Stimulated activated naive B cell treated with anti-CD40 and anti-IgM and Interleukin-4, amounts not matched to agents 10 μg/mL and 1 μg/mL and 100 μg/mL, for 72 hours (primary cell): Measurements from ENCODE around the gene ATCAY.
"Not testable (repeated sequence)": the region's sequence is repeated elsewhere in the genome, so short reads cannot be mapped to it uniquely, and the experiment has no call there.

Source experiments
- ATAC-seq, 2 donors: fragments of 150-1000 bp; cut with Tn5 transposase; replicated peaks; 2 replicates each; pipeline ENCODE4 v1.10.0; 2021; ENCODE audit warnings: moderate library complexity in 1 of 2
- DNase-seq: peaks from one replicate; pipeline ENCODE4 v3.0.0; 2021
- H3K27ac Mint-ChIP-seq: one replicate; pipeline ENCODE4 v1.8.0; 2022; ENCODE audit warnings: mild to moderate bottlenecking, mixed read lengths
- H3K27me3 Mint-ChIP-seq, 2 donors: one replicate each; pipeline ENCODE4 v1.8.0; 2022; ENCODE audit warnings: mixed read lengths in 2 of 2
- H3K36me3 Mint-ChIP-seq, 2 donors: one replicate each; pipeline ENCODE4 v1.8.0; 2022; ENCODE audit warnings: mixed read lengths in 2 of 2, mild to moderate bottlenecking in 1 of 2
- H3K4me1 Mint-ChIP-seq, 2 donors: one replicate each; pipeline ENCODE4 v1.8.0; 2022; ENCODE audit warnings: mixed read lengths in 2 of 2, mild to moderate bottlenecking in 1 of 2
- H3K4me3 Mint-ChIP-seq, 2 donors: one replicate each; pipeline ENCODE4 v1.8.0; 2022; ENCODE audit warnings: mild to moderate bottlenecking in 2 of 2, mixed read lengths in 2 of 2, moderate library complexity in 1 of 2
- H3K9me3 Mint-ChIP-seq, 2 donors: one replicate each; pipeline ENCODE4 v1.8.0; 2022; ENCODE audit warnings: mixed read lengths in 2 of 2, mild to moderate bottlenecking in 1 of 2

ATCAY gene

GRCh38 chr19:3867971-3868769 lies 12.3 kb upstream of the ATCAY start:
- ATAC-seq: no peak
- H3K36me3 Mint-ChIP-seq: peaks cover 7% of the 10 kb centered on the region in 2 donors
- DNase-seq: no peak
- H3K27me3 Mint-ChIP-seq: peaks cover 46 to 51% of the 10 kb centered on the region in 2 donors
- no peak overlapping the region for H3K4me3 Mint-ChIP-seq
- H3K4me1 Mint-ChIP-seq: peaks cover 9 to 10% of the 10 kb centered on the region in 2 donors
- no peak overlapping the region for H3K27ac Mint-ChIP-seq
- peaks cover 7% of the 10 kb centered on the region in 2 donors for H3K9me3 Mint-ChIP-seq

- peak; percentile 23 to 27 for ATAC-seq
- H3K9me3 Mint-ChIP-seq: peaks cover 7% of the 10 kb centered on the region in 2 donors
- no peak within 1 kb of the TSS for H3K27ac Mint-ChIP-seq
- H3K4me1 Mint-ChIP-seq: peaks cover 7 to 9% of the 10 kb centered on the region in 2 donors
- H3K36me3 Mint-ChIP-seq: peaks cover 7% of the 10 kb centered on the region in 2 donors
- no peak for DNase-seq
- peak within 1 kb of the TSS; percentile 25 to 54 for H3K4me3 Mint-ChIP-seq
- H3K27me3 Mint-ChIP-seq: peaks cover 50 to 54% of the 10 kb centered on the region in 2 donors
Observed at GRCh38 chr19:3868770-3869456, 11.6 kb upstream of the ATCAY start, which contains the start of gene ZFR2. Gene ZFR2, minus strand, starts transcription at chr19:3869038. Its CDS starts 21 bp downstream, at chr19:3869017.

- H3K27me3 Mint-ChIP-seq: peaks cover 32 to 58% of the 10 kb centered on the region in 2 donors
- no peak overlapping the region for H3K27ac Mint-ChIP-seq
- H3K4me3 Mint-ChIP-seq: no peak overlapping the region
- peaks cover 7% of the 10 kb centered on the region in 2 donors for H3K9me3 Mint-ChIP-seq
- ATAC-seq (no peak), DNase-seq (no peak)
- H3K36me3 Mint-ChIP-seq: peaks cover 7% of the 10 kb centered on the region in 2 donors
- peaks cover 7 to 9% of the 10 kb centered on the region in 2 donors for H3K4me1 Mint-ChIP-seq
Observed at GRCh38 chr19:3873151-3873550, 7.3 kb upstream of the ATCAY start.

DNA sequence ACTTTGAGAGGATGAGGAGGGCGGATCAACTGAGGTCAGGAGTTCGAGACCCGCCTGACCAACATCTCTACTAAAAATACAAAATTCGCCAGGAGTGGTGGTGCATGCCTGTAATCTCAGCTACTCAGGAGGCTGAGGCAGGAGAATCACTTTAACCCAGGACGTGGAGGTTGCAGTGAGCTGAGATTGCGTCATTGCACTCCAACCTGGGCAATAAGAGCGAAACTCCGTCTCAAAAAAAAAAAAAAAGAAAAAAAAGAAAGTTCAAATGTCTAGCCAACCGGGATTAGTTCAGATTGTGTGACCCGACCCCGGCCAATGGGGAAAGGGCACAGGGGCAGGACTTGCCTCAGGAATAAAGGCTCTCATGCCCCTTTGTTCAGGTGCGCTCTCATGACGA lies 5.8 kb upstream of the ATCAY start:
- H3K4me3 Mint-ChIP-seq, H3K4me1 Mint-ChIP-seq, ATAC-seq, H3K9me3 Mint-ChIP-seq, DNase-seq, H3K27ac Mint-ChIP-seq, H3K36me3 Mint-ChIP-seq: not testable (repeated sequence)
- H3K27me3 Mint-ChIP-seq: peaks cover 30 to 58% of the 10 kb centered on the region in 2 donors

GRCh38 chr19:3879656-3880055 lies 829 bp upstream of the ATCAY start:
- Mint-ChIP-seq H3K4me1 (peaks cover 4 to 13% of the 10 kb centered on the region in 2 donors), H3K27ac (no peak overlapping the region), H3K36me3 (no peaks in the 10 kb centered on the region), H3K27me3 (peaks cover 48 to 67% of the 10 kb centered on the region in 2 donors), H3K9me3 (no peaks in the 10 kb centered on the region), H3K4me3 (no peak overlapping the region)
- DNase-seq (no peak), ATAC-seq (no peak)

GRCh38 chr19:3881272-3882040 lies 971 bp downstream of the ATCAY start:
- H3K27me3 Mint-ChIP-seq: peaks cover 48 to 60% of the 10 kb centered on the region in 2 donors
- no peak overlapping the region for H3K27ac Mint-ChIP-seq

GRCh38 chr19:3882041-3882384 lies 1.5 kb downstream of the ATCAY start:
- H3K27ac Mint-ChIP-seq: no peak overlapping the region
- H3K9me3 Mint-ChIP-seq: no peaks in the 10 kb centered on the region
- peaks cover 48 to 57% of the 10 kb centered on the region in 2 donors for H3K27me3 Mint-ChIP-seq
- no peak for ATAC-seq
- H3K4me1 Mint-ChIP-seq: peaks cover 4 to 13% of the 10 kb centered on the region in 2 donors
- DNase-seq: no peak
- H3K4me3 Mint-ChIP-seq: no peak overlapping the region
- H3K36me3 Mint-ChIP-seq: no peaks in the 10 kb centered on the region

More at GRCh38 chr19:3881272-3882040, 971 bp downstream of the ATCAY start:
- H3K4me3 Mint-ChIP-seq: peak overlapping the region in 1 of 2 donors; percentile 29
- DNase-seq (no peak), ATAC-seq (peak in 1 of 2 donors; percentile 34)
- H3K9me3 Mint-ChIP-seq: no peaks in the 10 kb centered on the region
- peaks cover 4 to 13% of the 10 kb centered on the region in 2 donors for H3K4me1 Mint-ChIP-seq
- no peaks in the 10 kb centered on the region for H3K36me3 Mint-ChIP-seq

DNA sequence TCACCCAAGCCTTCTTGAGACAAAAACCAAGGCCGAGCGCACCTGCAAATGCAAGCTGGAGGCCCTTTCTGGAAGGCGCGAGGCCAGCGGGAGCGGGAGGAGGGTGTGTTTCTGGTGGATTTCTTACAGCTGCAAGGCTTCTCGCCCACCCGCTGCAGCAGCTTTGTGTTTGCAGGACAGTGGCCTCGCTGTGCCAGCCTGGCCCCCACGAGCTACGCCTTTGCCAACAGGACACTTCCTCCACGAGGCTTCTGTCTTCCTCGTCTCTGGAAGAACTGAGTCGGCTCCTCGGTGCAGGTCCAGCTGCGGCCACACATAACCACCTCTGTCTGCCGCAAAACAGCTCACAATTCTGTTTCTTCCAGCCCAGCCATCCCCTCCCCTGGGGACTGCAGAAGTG lies 10.1 kb downstream of the ATCAY start:
- no peak for ATAC-seq
- no peak overlapping the region for H3K27ac Mint-ChIP-seq
- no peaks in the 10 kb centered on the region for H3K9me3 Mint-ChIP-seq
- no peak overlapping the region for H3K4me3 Mint-ChIP-seq
- H3K27me3 Mint-ChIP-seq: peaks cover 0 to 4% of the 10 kb centered on the region in 2 donors
- no peak for DNase-seq
- no peaks in the 10 kb centered on the region for H3K4me1 Mint-ChIP-seq
- no peaks in the 10 kb centered on the region for H3K36me3 Mint-ChIP-seq

DNA sequence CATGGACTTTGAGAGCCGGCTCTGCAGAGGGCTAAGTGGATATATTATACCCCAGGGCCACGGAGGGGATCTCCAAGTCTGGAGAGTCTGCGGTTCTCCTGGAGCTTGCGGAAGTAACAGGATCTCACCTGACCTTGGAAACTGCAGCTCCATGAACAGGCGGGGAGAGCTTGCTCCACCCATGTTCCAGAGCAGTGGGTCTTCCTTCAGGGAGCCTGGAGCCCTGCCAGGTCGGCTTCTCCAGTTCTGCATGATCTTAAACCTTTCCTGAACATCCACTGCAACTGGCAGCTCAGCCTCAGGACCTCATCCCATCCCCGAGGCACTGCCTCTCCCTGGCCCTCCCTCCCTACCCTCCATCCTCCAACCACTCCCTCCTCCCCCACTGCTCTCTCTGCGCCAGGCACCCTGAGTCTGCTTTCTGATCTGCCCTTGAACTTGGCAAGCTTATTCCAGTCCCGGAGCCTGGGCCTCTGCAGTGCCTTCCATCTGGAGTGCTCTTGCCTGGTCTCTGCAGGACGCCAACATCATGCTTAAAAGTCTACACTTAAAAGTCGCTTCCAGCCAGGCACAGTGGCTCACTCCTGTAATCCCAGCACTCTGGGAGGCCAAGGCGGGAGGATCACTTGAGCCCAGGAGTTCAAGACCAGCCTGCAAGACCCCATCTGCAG lies 13.2 kb downstream of the ATCAY start:
- no peak for ATAC-seq
- Mint-ChIP-seq H3K36me3 (no peaks in the 10 kb centered on the region), H3K4me1 (no peaks in the 10 kb centered on the region)

GRCh38 chr19:3894959-3895358 lies 14.5 kb downstream of the ATCAY start:
- not testable (repeated sequence) for ATAC-seq, H3K9me3 Mint-ChIP-seq, H3K36me3 Mint-ChIP-seq, H3K27ac Mint-ChIP-seq, H3K4me3 Mint-ChIP-seq, DNase-seq, H3K4me1 Mint-ChIP-seq, H3K27me3 Mint-ChIP-seq

More for the DNA sequence above, 13.2 kb downstream of the ATCAY start:
- H3K4me3 Mint-ChIP-seq: no peak overlapping the region
- peaks cover 0 to 4% of the 10 kb centered on the region in 2 donors for H3K27me3 Mint-ChIP-seq
- no peak for DNase-seq
- H3K27ac Mint-ChIP-seq: no peak overlapping the region
- no peaks in the 10 kb centered on the region for H3K9me3 Mint-ChIP-seq

DNA sequence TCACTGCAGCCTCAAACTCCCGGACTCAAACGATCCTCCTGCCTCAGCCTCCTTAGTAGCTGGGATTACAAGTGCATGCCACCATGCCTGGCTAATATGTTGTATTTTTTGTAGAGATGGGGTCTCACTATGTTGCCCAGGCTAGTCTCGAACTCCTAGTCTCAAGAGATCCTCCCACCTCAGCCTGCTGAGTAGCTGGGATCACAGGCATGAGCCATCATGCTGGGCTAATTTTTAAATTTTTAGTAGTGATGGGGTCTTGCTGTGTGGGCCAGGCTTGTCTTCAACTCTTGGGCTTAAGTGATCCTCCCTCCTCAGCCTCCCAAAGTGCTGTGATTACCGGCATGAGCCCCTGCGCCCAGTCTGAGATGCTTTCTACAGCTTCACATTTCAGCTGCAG lies 15.3 kb downstream of the ATCAY start:
- DNase-seq: no peak
- H3K4me1 Mint-ChIP-seq: no peaks in the 10 kb centered on the region
- H3K27me3 Mint-ChIP-seq: peaks cover 8 to 9% of the 10 kb centered on the region in 2 donors
- peaks cover 3 to 4% of the 10 kb centered on the region in 2 donors for H3K9me3 Mint-ChIP-seq
- no peak overlapping the region for H3K4me3 Mint-ChIP-seq
- no peak for ATAC-seq
- no peak overlapping the region for H3K27ac Mint-ChIP-seq
- no peaks in the 10 kb centered on the region for H3K36me3 Mint-ChIP-seq

DNA sequence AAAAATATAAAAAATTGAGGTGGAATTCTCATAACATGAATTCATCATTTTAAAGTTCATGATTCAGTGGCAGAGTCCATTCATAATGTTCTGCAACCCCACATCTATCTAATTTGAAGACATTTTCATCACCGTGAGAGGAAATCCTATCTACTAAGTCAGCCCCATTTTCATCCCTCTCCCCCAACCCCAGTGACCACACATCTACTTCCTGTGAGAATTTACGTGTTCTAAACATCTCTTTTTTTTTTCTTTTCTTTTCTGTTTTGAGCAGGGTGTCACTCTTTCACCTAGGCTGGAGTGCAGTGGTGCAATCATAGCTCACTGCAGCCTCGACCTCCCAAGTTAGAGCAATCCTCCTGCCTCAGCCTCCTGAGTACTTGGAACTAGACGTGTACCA lies 17.5 kb downstream of the ATCAY start:
- Mint-ChIP-seq H3K27me3 (peaks cover 8 to 9% of the 10 kb centered on the region in 2 donors), H3K9me3 (peaks cover 3 to 4% of the 10 kb centered on the region in 2 donors), H3K36me3 (no peaks in the 10 kb centered on the region), H3K4me3 (no peak overlapping the region), H3K4me1 (no peaks in the 10 kb centered on the region), H3K27ac (no peak overlapping the region)
- ATAC-seq (no peak), DNase-seq (no peak)

DNA sequence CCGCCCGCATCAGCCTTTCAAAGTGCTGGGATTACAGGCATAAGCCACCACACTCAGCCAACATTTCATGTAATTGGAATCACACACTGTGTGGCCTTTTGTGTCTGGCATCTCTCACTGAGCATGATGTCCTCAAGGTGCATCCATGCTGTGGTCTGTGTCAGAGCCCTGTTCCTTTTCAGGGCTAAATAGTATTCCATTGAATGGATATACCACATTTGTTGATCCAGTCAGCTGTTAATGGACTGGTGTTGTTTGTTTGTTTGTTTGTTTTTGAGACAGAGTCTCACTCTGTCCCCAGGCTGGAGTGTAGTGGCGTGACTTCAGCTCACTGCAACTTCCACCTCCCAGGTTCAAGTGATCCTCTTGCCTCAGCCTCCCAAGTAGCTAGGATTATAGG lies 17.9 kb downstream of the ATCAY start:
- peaks cover 3 to 4% of the 10 kb centered on the region in 2 donors for H3K9me3 Mint-ChIP-seq
- H3K27ac Mint-ChIP-seq: no peak overlapping the region
- H3K4me3 Mint-ChIP-seq: no peak overlapping the region
- no peaks in the 10 kb centered on the region for H3K4me1 Mint-ChIP-seq
- DNase-seq (no peak), ATAC-seq (no peak)
- no peaks in the 10 kb centered on the region for H3K36me3 Mint-ChIP-seq
- H3K27me3 Mint-ChIP-seq: peaks cover 8 to 9% of the 10 kb centered on the region in 2 donors
